GM13977 (cell line): Measurements from ENCODE around the gene AGAP1.
"Not testable (repeated sequence)": the region's sequence is repeated elsewhere in the genome, so short reads cannot be mapped to it uniquely, and the experiment has no call there.

Experiments used
- DNase-seq: peaks from one replicate; pipeline ENCODE4 v3.0.0; 2012; ENCODE audit warnings: low spot score
- in situ Hi-C: fragments of 300-500 bp; cut with MboI; formaldehyde crosslinking; loops from one replicate; pipeline ENCODE4 v1.12.0; 2022; ENCODE audit warnings: low sequenced_read_pairs, low pct_unique_long_range_greater_than_20kb, mixed read lengths, inconsistent platforms; ENCODE audit not compliant: unreplicated experiment
- TF ChIP-seq, protein P1 (sequence below): IDR thresholded peaks from 2 replicates; pipeline ENCODE4 v1.5.1; 2012; ENCODE audit warnings: mild to moderate bottlenecking, control low read depth; ENCODE audit not compliant: insufficient read depth; ENCODE audit errors: extremely low read depth, missing control alignments

AGAP1 gene

DNA sequence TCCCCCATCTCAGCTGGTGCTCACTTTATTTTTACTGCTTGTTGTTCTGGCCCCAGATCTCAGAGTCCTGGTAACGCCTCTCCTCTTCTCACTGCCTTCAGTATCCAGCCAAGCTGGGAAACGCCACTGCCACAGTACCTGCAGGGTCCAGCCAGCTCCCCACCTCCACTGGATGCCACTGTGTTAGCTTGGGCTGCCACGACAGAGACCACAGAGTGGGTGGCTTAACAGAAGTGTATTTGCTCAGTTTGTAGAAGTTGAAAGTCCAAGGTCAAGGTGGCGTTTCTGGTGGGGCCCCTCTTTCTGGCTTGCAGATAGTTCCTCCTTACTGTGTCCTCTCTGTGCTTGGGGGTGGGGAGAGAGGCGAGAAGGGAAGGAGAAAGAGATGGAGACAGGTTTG lies 107.1 kb downstream of the AGAP1 start:
- no peak for DNase-seq
- TF ChIP-seq, protein P1, sequence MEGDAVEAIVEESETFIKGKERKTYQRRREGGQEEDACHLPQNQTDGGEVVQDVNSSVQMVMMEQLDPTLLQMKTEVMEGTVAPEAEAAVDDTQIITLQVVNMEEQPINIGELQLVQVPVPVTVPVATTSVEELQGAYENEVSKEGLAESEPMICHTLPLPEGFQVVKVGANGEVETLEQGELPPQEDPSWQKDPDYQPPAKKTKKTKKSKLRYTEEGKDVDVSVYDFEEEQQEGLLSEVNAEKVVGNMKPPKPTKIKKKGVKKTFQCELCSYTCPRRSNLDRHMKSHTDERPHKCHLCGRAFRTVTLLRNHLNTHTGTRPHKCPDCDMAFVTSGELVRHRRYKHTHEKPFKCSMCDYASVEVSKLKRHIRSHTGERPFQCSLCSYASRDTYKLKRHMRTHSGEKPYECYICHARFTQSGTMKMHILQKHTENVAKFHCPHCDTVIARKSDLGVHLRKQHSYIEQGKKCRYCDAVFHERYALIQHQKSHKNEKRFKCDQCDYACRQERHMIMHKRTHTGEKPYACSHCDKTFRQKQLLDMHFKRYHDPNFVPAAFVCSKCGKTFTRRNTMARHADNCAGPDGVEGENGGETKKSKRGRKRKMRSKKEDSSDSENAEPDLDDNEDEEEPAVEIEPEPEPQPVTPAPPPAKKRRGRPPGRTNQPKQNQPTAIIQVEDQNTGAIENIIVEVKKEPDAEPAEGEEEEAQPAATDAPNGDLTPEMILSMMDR, result no peak
- in situ Hi-C loops, result no loop called here

DNA sequence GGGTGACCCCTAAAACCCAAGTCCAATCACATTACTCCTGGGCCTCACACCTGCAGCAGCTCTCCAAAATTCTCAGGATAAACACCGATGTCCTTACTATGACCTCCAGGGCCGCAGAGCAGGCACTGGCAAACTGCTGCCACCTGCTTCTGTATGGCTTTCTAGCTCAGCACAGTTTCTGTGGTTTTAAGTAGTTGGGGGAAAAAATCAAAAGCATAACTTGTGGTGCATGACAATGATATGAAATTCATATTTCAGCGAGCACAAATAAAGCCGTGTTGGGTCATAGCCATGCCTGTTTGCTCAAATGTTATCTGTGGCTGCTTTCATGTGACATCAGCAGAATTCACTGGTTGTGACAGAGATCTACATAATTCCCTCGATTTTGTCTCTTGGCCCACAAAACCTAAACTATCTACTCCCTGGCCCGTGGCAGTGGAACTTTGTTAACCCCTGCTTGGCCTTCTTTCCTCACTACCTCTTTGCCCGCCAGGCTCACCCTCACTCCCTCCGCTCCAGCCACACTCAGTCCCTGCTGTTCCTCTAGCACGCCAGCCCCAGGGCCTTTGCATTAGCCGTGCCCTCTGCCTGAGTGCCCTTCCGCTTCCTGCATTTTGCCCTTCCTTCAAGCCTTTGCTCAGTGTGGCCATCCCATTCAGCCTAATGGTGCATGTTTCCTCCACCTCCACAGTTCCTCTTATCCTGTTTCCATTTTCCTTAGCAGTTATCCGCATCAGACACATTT lies 108.3 kb downstream of the AGAP1 start:
- in situ Hi-C loops, result no loop called here
- TF ChIP-seq, protein P1, result no peak
- DNase-seq, result no peak

DNA sequence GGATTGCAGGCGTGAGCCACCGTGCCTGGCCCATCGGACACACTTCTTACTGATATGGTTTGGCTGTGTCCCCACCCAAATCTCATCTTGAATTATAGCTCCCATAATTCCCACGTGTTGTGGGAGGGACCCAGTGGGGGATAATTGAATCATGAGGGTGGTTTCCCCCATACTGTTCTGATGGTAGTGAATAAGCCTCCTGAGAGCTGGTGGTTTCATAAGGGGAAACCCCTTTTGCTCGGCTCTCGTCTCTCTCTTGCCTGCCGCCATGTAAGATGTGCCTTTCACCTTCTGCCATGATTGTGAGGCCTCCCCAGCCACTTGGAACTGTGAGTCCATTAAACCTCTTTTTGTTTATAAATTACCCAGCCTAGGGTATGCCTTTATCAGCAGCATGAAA lies 109.1 kb downstream of the AGAP1 start:
- in situ Hi-C loops, DNase-seq: not testable (repeated sequence)

DNA sequence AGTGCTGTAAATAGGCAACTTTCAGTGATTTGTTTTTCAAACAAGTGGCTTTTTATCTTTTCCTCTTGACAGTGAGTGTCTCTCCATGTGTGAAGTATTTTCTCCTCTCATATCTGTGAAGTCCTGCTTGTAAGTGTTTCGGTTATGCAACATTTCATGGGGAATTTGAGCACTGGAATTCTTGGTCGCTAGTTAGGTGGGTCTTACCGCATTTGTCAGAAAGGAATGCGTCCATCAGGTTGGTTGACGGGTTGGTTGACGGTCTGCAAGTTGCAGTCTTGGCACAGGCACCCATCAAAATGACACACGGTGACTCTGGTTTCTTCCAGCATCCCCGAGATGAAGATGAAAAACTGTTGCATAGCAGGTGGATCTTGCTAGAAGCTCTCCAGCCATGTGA lies 109.8 kb downstream of the AGAP1 start:
- in situ Hi-C loops, result no loop called here
- TF ChIP-seq, protein P1, result no peak
- DNase-seq, result no peak

DNA sequence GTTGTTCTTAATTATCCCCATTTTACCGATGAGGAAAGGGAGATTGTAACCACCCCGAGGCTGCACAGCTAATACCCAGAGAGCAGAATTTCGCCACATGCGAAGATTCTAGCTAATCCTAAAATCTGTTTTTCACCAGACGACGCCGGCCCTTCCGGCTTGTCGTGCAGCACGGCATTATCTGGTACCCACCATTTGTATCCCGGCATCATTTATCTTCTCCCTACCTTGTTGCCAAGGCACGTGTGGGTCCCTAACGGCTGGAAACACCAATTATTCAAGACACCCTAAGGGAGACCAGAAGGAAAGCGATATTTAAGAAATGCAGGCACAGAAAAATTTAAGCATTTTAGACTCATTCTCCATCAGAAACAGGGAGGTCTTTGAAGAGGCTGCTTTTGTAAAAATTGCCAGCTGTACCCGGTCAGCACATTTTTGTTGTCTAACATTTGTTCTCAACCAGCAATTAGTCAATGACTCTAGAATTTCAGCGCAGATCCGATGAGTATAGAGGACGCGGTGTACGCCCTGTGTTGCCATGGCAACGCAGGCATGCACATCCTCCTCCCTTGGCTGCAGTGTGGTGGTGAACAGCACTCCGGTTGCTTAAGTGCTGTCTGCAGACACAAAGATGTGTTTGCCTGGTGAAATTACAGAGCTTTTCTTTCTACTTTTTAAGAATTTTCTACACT lies 111.6 kb downstream of the AGAP1 start:
- no peak for DNase-seq
- in situ Hi-C loops, result no loop called here
- TF ChIP-seq, protein P1, result no peak

DNA sequence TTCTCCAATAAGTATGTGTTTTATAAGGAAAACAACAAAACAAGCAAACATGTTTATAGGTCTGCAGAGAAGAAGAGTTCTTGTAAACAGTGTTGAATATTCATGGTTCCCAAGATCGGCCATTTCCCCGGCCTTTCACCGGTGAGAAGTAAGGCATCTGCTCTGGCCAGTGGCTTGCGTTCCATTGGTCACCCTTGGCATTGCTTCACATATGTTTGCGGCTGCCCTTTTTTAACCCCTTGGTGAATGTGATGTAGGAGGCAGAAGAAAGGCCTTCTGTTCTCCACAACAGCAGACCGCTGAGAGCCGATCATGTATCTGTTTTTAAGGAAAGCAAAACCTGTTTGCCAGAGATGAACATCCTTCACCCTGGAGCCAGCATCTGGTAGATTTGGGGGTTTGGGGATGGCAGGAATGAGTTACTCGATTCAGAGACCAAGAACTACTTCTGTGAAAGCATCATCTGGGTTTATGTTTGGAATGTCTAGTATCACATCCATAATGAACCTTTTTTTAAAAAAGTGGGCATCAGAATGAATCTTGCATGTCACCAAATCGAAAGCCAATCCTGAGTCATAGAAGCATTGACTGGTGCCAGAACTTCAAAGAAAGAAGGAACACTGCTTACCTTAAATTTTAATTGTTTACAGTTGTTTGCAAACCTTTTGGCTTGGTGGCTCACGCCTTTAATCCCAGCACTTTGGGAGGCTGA lies 112.3 kb downstream of the AGAP1 start:
- DNase-seq, result no peak
- in situ Hi-C loops, result no loop called here
- TF ChIP-seq, protein P1, result no peak
